ENCODE data around the gene TEKTIP1.

The TEKTIP1 gene

GRCh38 chr19:3535981-3536380, 3.0 kb upstream of the TEKTIP1 start:
- TF ChIP-seq GATA3 (IDR thresholded peaks at IDR 0.05; ENCODE audit: low read depth, low read length) = no peak
- no peak for TF ChIP-seq GATA2 (IDR thresholded peaks at IDR 0.05; ENCODE audit: low read depth, low read length)

DNA sequence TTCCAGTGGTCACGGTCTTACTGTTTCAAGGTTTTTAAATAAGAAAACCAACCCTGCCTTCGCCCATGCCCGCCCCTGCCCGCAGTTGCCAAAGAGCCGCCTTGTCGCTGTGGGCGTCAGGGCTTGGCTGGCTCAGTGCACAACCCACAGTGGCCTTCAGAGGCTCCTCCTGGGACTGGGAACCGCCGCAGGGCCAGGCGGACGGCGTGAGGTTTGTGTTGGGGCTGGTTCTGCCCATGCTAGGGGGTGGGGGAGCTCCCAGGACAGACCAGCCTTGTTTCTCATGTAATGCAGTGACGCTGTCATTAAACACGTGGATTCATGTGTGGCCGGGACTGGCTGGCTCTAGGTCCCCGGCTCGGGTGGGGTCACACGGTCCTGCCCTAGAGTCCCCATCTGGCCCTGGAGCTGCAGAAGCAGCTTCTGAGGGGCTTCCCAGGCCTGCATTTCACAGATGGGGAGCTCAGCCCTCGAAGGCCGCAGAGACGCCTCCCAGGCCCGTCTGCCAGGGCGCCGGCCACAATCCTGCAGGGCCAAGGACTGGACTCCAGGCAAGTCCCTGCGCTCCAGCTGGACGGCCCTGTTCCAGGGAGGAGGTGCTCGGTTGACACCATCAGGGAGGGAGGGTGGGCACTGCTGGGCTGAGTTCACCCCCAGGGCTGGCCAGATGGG, 2.4 kb upstream of the TEKTIP1 start:
- TF ChIP-seq GATA3 (IDR thresholded peaks at IDR 0.05; ENCODE audit: low read depth, low read length) = no peak
- no peak for TF ChIP-seq GATA2 (IDR thresholded peaks at IDR 0.05; ENCODE audit: low read depth, low read length)

DNA sequence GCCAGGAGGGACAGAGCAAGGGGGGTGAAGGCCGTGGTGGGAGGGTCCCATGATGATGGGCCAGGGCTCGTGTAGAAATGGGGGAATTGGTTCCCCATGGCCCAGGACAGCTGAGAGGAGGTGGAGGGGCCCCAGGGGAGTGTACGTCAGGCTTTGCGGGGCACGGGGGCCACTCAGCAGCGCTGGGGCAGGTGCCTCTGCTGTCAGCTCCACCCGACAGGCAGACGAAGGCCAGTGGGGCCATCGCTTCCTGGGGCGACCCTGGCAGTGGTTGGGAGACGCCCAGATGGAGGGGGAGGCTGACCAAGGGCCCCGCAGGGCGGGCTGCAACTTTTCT, 1.9 kb upstream of the TEKTIP1 start:
- no peak for TF ChIP-seq GATA3 (IDR thresholded peaks at IDR 0.05; ENCODE audit: low read depth, low read length)
- no peak for TF ChIP-seq GATA2 (IDR thresholded peaks at IDR 0.05; ENCODE audit: low read depth, low read length)

DNA sequence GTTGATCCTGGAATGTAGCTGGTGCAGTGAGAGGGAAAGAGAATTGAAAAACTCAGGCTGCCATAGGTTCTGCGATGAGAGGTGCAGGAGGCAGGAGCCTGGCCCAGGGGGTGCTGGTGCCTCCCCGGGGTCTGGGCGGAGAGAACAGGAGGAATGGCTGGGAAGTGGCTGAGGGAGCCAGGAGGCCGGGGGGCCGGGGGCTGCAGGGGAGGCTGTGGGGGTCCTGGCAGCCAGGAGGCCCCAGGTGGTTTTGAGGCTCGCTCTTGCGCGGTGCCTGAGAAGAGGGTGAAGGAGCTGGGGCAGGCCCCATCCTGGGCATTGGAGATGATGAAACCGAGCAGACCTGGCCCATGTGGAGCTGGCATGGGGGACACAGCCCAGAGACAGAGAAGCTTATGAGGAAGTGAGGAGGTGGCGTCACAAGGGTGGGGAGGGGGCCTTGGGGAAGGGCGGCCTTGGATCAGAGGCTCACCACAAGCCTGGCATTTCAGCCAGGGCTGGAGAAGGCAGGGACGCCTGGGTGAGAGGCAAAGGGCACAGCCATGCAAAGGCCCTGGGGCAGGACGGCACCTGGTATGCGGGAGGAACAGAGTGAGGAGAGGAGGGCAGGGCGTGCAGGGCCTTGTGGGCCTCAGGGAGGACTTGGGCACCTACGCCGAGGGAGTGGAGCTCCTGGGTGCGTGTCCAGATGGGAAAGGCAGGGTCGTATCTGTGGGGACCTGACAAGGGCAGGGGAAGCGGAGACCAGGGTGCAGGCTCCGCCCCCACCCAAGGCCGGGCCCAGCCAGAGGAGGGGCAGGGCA, 1.3 kb upstream of the TEKTIP1 start:
- TF ChIP-seq GATA3 (IDR thresholded peaks at IDR 0.05; ENCODE audit: low read depth, low read length) (no peak), GATA2 (IDR thresholded peaks at IDR 0.05; ENCODE audit: low read depth, low read length) (no peak)

DNA sequence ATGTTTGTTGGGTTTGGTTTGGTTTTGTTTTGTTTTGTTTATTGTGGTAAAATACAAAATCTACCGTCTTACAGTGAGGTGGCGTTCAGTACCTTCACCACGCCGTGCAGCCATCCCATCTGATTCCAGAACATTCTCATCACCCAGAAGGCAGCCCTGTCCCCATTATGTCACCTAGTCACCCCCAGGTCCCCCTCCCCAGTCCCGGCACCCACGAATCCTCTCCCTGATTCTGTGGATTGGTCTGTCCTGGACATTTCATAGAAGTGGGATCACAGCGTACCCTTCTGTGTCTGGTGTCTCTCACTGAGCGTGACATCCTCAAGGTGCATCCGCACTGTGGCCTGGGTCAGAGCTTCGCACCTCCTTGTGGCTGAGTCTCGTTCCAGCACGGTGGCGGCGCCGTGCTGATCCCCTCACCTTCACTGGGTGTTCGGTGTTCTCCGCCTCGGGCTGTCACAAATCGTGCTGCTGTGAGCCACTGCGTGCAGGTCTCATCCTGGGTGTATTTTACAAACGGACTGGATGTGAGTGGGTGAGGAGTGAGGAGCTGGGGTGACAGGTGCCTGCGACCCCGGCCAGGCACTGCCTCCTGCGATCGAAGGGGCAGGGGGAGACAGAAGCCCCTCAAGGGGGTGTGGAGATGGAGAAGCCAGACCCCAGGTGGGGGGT, 580 bp upstream of the TEKTIP1 start:
- no peak for TF ChIP-seq GATA2 (IDR thresholded peaks at IDR 0.05; ENCODE audit: low read depth, low read length)
- TF ChIP-seq GATA3 (IDR thresholded peaks at IDR 0.05; ENCODE audit: low read depth, low read length) = no peak

DNA sequence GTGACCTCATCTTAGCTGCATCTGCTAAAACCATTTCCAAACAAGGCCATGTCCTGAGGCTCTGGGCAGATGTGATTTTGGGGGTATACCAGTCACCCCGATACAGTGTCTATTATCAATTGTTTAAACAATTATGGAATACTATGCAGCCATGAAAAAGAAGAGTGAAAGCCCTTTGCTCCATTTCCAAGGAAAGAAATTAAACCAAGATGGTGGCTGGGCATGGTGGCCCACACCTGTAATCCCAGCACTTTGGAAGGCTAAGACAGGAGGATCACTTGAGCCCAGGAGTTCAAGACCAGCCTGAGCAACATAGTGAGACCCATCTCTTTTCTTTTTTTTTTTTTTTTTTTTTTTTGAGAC, 763 bp downstream of the TEKTIP1 start:
- TF ChIP-seq GATA3 (IDR thresholded peaks at IDR 0.05; ENCODE audit: low read depth, low read length) = no peak
- no peak for TF ChIP-seq GATA2 (IDR thresholded peaks at IDR 0.05; ENCODE audit: low read depth, low read length)

- TF ChIP-seq GATA3 (IDR thresholded peaks at IDR 0.05; ENCODE audit: low read depth, low read length) (no peak), GATA2 (IDR thresholded peaks at IDR 0.05; ENCODE audit: low read depth, low read length) (no peak)
Observed at GRCh38 chr19:3543150-3544057, 4.4 kb downstream of the TEKTIP1 start.

DNA sequence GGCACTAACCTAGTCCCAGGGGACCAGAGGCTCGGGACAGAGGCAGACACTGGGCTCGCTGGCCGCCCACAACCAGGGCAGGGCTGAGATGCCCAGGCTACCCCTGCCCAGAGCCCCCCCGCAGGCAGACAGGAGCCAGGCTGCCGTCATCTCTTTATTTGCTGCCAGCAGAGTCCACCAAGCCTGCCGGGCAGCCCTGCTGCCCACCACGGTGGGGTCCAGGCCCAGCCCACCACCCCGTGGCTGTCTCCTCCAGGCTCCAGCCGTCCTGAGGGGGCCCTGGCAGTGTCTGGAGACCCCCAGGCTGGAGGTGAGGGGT, 5.0 kb downstream of the TEKTIP1 start:
- no peak for TF ChIP-seq GATA2 (IDR thresholded peaks at IDR 0.05; ENCODE audit: low read depth, low read length)
- TF ChIP-seq GATA3 (IDR thresholded peaks at IDR 0.05; ENCODE audit: low read depth, low read length) = no peak

- TF ChIP-seq GATA3 (IDR thresholded peaks at IDR 0.05; ENCODE audit: low read depth, low read length) (no peak), GATA2 (IDR thresholded peaks at IDR 0.05; ENCODE audit: low read depth, low read length) (no peak)
Observed at GRCh38 chr19:3544742-3545668, 6.0 kb downstream of the TEKTIP1 start.

GRCh38 chr19:3545669-3546034, 6.7 kb downstream of the TEKTIP1 start:
- TF ChIP-seq GATA3 (IDR thresholded peaks at IDR 0.05; ENCODE audit: low read depth, low read length) = no peak
- TF ChIP-seq GATA2 (IDR thresholded peaks at IDR 0.05; ENCODE audit: low read depth, low read length) = no peak

- TF ChIP-seq GATA3 (IDR thresholded peaks at IDR 0.05; ENCODE audit: low read depth, low read length) (no peak), GATA2 (IDR thresholded peaks at IDR 0.05; ENCODE audit: low read depth, low read length) (no peak)
Observed at GRCh38 chr19:3546119-3546518, 7.1 kb downstream of the TEKTIP1 start.

- no peak for TF ChIP-seq GATA3 (IDR thresholded peaks at IDR 0.05; ENCODE audit: low read depth, low read length)
- no peak for TF ChIP-seq GATA2 (IDR thresholded peaks at IDR 0.05; ENCODE audit: low read depth, low read length)
Observed at GRCh38 chr19:3547301-3547731, 8.3 kb downstream of the TEKTIP1 start.

GRCh38 chr19:3547767-3548282, 8.9 kb downstream of the TEKTIP1 start:
- TF ChIP-seq GATA3 (IDR thresholded peaks at IDR 0.05; ENCODE audit: low read depth, low read length) (no peak), GATA2 (IDR thresholded peaks at IDR 0.05; ENCODE audit: low read depth, low read length) (no peak)
